Stimulated activated CD4-positive, alpha-beta T cell treated with anti-CD3 and anti-CD28 coated beads, Interleukin-1b, Interleukin-23, amount 100 ng/mL, for 48 hours (primary cell): ENCODE data around the gene CLSTN2.

ENCODE experiments used
- DNase-seq: peaks from one replicate; pipeline ENCODE4 v3.0.0-alpha.2; 2020

Gene CLSTN2

DNA sequence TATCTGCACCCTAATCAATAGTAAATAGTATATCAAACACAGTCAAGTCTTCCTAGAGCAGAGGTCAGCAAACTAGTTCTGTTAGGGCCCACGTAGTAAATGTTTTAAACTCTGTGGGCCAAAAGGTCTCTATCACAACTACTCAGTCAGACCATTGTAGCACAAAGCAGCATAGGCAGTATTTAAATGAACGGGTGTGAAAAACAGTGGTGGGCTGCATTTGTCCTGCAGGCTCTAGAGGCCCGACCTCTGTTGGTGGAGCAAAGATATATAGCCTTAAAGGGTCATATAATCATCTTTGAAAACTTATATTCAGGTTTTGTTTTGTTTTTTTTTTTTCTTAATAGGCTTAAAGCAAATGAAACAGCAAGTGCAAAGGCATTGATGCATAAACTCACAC lies 416.5 kb downstream of the CLSTN2 start:
- no peak for DNase-seq

GRCh38 chr3:140355481-140355880 lies 420.5 kb downstream of the CLSTN2 start:
- no peak for DNase-seq

- DNase-seq, result no peak
Measured at GRCh38 chr3:140358686-140359085, 423.7 kb downstream of the CLSTN2 start.

- no peak for DNase-seq
Measured at GRCh38 chr3:140359233-140359995, 424.4 kb downstream of the CLSTN2 start.

GRCh38 chr3:140360332-140360731 lies 425.3 kb downstream of the CLSTN2 start:
- DNase-seq, result no peak

GRCh38 chr3:140363801-140364200 lies 428.8 kb downstream of the CLSTN2 start:
- DNase-seq, result peak; percentile 11

- no peak for DNase-seq
Measured at GRCh38 chr3:140365872-140366697, 431.1 kb downstream of the CLSTN2 start.

DNA sequence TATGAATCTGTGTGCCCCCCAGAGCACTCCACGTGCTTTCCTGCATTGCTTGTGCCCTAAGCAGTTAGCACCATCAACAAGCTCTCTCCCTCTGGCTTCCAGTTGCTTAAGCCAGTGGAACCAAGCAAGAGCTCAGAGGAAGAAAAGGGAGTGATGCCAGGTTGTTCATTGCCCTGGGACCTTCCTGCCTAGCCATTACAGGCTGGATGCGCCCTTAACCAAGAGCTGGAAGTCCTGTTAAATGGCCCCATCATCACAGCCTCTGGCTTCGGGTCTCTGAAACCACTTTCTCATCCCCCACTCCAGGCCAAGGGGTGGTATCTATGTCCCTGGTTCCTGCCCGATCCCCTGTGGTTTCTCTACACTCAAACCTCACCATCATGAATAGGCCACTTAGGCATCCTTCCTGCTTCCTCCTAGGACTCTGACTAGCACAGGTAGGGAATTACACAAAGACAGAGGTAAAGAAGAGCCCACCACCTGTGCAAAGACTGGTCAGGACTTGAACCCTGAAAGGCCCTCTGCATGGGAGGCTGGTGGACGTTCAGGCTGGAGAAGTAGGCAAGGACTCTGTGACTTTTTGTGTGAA lies 433.3 kb downstream of the CLSTN2 start:
- DNase-seq, result no peak

DNA sequence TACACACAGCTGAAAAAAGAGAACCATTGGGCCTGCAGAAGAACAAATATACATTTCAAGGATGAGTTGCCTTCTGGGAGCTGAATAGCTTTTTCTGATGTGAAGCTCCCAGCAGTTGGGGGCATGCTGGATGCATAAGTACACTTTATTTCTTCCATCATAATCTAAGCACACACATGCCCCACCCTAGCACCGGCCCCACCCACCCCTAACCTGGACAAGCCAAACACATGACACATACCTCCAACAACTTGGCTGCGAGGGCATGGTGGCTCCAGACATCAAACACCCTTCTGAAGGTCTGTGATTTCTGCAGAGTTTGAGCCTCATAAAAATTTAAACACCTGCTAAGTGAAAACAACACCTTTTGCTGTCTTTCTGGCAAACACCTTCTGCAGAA lies 435.7 kb downstream of the CLSTN2 start:
- no peak for DNase-seq

DNA sequence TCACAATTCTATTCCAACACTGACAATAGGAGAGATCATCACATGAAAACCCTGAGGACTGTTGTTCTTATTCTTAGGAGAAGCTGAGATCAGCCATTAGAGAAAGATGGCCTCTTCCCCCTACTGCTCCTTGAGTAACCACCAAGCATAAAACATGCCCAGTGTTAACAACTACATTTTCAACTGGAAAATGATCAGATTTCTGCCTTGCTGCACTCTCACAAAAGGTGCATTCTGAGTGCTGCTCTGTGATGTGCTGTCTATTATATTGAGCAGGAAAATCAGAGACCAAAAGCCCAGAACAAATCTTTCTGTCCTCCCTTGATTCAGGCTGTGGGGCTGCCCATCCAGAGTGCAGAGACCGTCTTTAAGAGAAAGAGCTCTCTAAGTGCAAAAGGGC lies 438.2 kb downstream of the CLSTN2 start:
- no peak for DNase-seq

DNA sequence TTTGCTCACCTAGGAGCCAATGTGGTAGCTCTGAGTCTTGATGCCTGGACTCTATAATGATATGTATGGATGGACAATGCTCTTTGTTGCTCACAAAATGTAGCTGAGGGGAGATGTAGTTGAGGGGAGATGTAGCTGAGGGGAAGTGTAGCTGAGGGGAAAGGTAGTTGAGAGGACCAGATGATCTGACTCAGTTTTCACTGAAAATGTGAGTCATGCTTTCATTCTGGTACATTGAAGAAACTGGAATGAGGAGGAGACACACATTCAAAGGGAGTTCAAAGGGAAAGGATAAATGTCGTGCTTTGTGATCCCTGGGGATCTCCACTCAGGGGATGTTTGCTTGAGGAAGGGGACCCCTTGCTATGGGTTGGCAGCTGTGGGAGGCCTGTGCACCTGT lies 440.0 kb downstream of the CLSTN2 start:
- DNase-seq, result no peak

- no peak for DNase-seq
Measured at GRCh38 chr3:140376136-140376889, 441.3 kb downstream of the CLSTN2 start.

DNA sequence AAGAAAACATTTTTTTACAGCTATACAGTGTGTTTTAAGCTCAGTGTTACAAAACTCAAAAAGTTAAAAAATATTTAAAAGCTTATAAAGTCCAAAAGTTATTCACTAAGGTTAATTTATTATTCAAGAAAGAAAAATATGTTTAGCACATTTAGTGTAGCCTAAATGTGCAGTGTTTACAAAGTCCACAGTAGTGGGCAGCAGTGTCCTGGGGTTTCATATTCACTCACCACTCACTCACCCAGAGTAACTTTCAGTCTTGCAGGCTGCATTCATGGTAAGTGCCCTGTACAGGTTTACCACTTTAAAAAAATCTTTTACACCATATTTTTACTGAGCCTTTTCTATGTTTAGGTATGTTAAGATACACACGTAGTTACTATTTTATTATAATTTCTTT lies 442.7 kb downstream of the CLSTN2 start:
- no peak for DNase-seq

- no peak for DNase-seq
Measured at GRCh38 chr3:140378571-140379340, 443.8 kb downstream of the CLSTN2 start.

DNA sequence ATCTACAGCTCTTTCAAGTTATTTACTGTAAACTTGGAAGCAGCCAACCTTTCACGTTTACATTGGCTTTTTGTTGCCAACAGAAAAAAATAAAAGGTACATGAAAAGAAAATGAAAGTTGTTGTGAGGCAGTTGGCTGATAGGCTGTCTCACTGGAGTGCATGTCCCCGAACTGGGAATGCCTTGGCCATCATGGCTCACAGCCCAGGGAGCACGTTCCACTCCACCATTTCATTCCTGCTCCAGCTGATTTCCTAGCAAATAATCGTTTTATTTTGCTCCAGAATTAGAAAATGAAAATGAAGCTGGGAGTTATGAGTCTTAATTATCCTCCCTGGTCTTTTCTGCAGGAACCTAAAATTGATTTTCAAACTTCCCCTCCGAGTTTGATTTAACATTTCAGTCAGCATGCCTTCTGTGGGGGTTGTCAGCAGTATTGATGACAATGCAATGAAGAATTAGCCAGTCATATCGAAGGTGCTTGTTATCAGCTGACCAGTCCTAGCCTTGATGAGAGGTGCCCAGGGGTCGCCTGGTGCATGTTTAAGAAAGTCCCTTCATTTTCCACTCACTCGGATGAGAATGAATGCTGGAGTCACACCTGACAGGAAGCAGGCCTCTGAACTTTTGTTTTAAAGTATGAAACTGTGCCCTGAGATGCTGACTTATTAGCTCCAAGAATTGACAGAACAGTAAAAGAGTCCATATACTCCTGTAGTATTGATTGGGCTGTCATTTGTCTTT lies 449.2 kb downstream of the CLSTN2 start:
- no peak for DNase-seq

DNA sequence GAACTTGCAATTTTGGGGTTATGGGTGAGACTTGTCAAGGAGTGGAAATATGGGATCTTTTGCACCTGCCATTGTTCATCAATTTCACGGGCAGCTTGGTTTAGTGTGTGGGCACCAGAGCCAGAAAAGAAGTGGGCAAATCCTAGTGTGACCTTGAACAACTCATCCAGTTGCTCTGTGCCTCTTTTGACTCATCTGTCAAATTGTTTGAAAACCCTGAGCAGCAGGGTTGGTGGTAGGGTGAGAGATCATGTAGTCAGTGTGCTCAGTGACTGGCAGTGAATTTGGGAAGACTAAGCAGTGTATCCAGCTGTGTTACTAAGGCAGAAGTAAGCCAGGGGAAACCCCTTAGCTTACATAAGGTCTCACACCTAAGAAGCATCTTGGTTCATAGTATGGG lies 449.9 kb downstream of the CLSTN2 start:
- no peak for DNase-seq

DNA sequence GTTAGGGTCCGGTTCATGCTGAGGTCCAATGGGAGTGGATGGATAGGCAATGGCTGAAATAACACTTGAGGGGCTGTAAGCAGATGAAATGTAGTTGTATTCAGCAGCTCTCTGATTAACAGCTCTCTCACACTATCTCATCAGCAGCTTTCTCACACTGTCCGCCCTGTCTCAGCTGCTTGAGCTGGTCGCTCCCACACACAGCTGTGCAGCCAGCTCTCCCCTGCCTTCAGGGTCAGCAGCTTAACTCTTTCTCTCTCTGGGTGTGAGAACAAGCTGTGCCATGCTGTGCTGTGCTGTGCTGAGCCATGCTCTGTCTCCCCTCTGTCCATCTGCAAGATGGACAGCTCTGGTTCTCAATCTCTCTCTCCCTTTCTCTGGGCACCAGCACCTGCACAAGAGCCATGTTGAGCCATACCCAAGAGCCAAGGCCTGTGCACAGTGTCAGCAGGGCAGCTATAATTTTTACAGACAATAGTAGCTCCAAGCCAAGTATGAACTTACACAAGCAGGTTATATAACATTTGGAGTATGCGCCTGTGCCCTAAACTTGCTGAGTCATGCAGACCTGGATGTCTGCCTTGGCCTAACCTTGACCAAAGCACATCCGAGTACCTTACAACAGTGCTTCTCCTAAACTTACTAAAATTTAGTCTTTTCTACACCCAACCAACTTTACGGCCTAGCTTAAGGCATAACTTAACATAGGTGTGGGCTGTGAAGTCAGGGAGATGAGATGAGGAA lies 451.5 kb downstream of the CLSTN2 start:
- DNase-seq, result no peak

GRCh38 chr3:140387244-140387643 lies 452.3 kb downstream of the CLSTN2 start:
- DNase-seq, result no peak

DNA sequence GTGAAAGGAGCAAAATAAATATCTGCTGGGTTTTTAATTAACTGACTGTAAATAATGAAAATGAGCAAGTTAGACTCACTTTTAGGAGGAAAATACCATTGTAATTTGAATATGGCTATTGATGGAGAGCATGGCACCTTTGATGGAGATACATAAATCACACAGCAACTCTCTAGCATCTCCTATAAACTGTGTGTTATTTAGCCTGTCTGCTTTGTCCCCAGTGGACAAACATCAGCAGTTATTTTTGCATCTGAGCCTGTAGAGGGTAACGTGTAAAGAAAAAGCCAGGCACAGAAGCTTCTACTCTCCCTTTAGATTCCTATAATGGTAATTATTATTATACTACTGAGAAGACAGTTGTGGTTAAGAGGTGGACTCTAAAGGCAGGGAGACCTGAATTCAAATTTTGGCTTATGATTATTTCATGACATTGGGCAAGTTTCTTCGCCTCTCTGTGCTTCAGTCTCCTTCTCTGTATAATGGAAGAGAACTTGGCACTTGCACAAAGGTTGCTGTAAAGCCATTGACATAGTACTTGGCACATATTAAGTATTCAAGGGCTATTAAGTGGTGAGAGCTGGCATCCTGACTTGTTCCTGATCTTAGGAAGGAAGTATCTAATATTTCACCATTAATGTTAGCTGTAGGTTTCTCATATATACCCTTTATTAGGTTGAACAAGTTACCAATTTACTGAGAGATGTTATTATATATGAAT lies 453.4 kb downstream of the CLSTN2 start:
- DNase-seq, result no peak

GRCh38 chr3:140391061-140391460 lies 456.1 kb downstream of the CLSTN2 start:
- no peak for DNase-seq
